Left ventricle myocardium inferior (tissue), 1 donor: ENCODE measurements around the gene PFKFB4. TPM values are rescaled to one million over a fixed set of nuclear protein-coding genes. Genes with fewer than 3 reads are reported as not detected.

Source experiments
- DNase-seq: peaks from one replicate; pipeline ENCODE4 v3.0.0-alpha.2; 2020
- H3K27ac ChIP-seq: fragments of 200-600 bp; replicated peaks from 2 replicates; pipeline ENCODE4 v1.8.0; 2021
- H3K27me3 ChIP-seq: fragments of 200-600 bp; 2 replicates; pipeline ENCODE4 v1.8.0; 2021; ENCODE audit warnings: low read depth
- H3K36me3 ChIP-seq: fragments of 200-600 bp; 2 replicates; pipeline ENCODE4 v1.8.0; 2021
- H3K4me1 ChIP-seq: fragments of 200-600 bp; 2 replicates; pipeline ENCODE4 v1.8.0; 2021
- H3K4me3 ChIP-seq: fragments of 200-600 bp; 2 replicates; pipeline ENCODE4 v1.8.0; 2021; ENCODE audit warnings: mild to moderate bottlenecking, moderate library complexity
- H3K9me3 ChIP-seq: fragments of 200-600 bp; replicated peaks from 2 replicates; pipeline ENCODE4 v1.8.0; 2021
- intact Hi-C: fragments of 100-400 bp; cut with micrococcal nuclease; formaldehyde crosslinking; loops from one replicate; pipeline ENCODE4 v1.11.0; 2022
- total RNA-seq: library from RNA; stranded (reverse); fragmentation: NEBNext Ultra II Directional; extraction: Animal tissue kit (Norgen Biotek cat#: 25700); gene quantifications from one replicate; pipeline ENCODE4 v1.2.1, GENCODE V29; 2021
- TF ChIP-seq, protein P1 (sequence below): fragments of 200-600 bp; IDR thresholded peaks from 2 replicates; pipeline ENCODE4 v1.8.0; 2021; ENCODE audit warnings: antibody characterized with exemption, mild to moderate bottlenecking, borderline replicate concordance
- donor health status: DM: no; HTN: yes; CAD: no; lungs with severe emphysema.

Gene PFKFB4
- total RNA-seq, 1 donor from 2014 or later = 1.5 TPM

DNA sequence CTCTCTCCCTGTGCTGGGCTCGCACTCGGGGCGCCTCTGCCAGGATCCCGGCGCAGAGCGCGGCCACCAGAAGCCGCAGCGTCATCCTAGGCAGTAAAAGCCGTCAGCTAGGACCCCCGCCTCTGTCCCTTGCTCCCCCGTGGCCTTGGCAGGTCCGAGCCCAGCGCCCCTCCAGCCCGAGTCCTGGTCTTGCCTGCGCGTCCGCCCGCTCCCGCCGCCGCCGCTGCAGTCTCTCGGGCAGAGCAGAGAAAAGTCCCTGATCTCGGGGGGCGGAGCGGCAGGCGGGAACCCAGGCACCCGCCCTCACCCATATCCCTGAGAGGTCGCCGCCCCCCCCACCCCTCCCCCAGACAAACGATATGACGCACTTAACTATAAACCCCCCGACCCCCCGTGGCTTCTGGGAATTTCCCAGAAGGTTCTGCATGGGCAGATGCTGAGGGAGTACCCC is 38.5 kb upstream of the PFKFB4 start, which contains the start of gene COL7A1:
TSS of gene COL7A1 (minus strand) at position 255 of the 451 bp plus-strand sequence. CDS start at position 85, 170 bp downstream.
- Histone ChIP-seq H3K36me3 (peaks cover 21% of the 10 kb centered on the region), H3K4me1 (peaks cover 59% of the 10 kb centered on the region), H3K27ac (peak within 1 kb of the TSS; percentile 95), H3K9me3 (no peaks in the 10 kb centered on the region), H3K27me3 (peaks cover 10% of the 10 kb centered on the region), H3K4me3 (peak within 1 kb of the TSS; percentile 55)
- DNase-seq = no peak
- TF ChIP-seq, protein P1, sequence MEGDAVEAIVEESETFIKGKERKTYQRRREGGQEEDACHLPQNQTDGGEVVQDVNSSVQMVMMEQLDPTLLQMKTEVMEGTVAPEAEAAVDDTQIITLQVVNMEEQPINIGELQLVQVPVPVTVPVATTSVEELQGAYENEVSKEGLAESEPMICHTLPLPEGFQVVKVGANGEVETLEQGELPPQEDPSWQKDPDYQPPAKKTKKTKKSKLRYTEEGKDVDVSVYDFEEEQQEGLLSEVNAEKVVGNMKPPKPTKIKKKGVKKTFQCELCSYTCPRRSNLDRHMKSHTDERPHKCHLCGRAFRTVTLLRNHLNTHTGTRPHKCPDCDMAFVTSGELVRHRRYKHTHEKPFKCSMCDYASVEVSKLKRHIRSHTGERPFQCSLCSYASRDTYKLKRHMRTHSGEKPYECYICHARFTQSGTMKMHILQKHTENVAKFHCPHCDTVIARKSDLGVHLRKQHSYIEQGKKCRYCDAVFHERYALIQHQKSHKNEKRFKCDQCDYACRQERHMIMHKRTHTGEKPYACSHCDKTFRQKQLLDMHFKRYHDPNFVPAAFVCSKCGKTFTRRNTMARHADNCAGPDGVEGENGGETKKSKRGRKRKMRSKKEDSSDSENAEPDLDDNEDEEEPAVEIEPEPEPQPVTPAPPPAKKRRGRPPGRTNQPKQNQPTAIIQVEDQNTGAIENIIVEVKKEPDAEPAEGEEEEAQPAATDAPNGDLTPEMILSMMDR = no peak
- intact Hi-C loops = no loop called here

DNA sequence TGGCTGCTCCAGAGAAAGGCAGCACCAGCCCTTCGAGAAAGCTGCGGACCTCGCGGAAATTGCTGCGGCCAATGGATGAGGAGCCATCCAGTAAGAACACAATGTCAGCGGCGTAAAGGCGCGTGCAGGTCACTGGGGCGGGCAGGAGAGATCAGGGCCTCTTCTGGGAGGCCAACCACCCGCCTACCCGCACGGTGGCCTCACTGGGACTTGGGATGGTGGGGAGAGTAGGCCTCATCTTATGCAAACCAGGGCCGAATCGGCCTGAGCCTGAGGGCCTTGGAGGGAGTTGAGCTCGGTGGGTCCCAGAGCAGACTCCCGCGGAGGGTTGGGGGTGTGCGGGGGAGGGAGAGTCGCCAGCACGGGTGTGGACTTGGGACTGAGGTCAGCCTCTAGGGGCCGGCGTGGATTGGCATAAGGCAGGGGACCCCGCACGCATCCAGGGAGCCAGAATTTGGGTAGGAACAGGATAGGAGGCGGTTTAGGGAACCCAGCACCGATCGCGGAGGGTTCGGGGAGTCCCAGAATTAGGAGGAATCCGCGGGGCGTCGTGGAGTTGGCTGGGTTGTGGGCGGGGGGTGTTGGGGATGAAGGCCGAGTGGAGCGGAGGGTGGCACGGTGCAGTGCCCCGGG is 37.9 kb upstream of the PFKFB4 start:
- Histone ChIP-seq H3K27me3 (peaks cover 10% of the 10 kb centered on the region), H3K9me3 (no peaks in the 10 kb centered on the region), H3K4me1 (peaks cover 53% of the 10 kb centered on the region), H3K4me3 (peak overlapping the region; percentile 55), H3K36me3 (peaks cover 16% of the 10 kb centered on the region), H3K27ac (no peak overlapping the region)
- DNase-seq = no peak
- intact Hi-C loops = no loop called here
- TF ChIP-seq, protein P1 = no peak

DNA sequence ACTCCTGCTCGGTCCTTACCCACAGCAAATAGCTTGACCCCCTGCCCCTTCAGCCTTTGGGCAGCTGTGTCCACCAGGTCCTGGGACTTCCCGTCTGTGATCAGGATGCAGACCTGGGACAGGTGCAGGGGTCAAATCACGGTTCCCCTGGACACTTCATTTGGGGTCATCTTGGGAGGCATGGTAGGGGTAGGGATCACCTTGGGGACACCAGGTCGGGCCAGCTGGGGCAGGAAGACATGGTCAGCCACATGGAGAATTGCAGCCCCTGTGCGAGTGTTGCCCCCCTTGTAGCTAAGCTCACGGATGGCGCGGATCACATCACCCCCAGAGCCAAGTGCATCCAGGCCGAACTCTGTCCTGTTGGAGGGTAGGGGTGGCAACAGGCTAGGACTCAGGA is 36.7 kb upstream of the PFKFB4 start:
- intact Hi-C loops = no loop called here
- TF ChIP-seq, protein P1 = no peak
- peaks cover 41% of the 10 kb centered on the region for H3K4me1 ChIP-seq

GRCh38 chr3:48592519-48593087 is 36.0 kb upstream of the PFKFB4 start:
- H3K4me3 ChIP-seq = no peak overlapping the region
- no peak for DNase-seq
- peaks cover 10% of the 10 kb centered on the region for H3K27me3 ChIP-seq
- peaks cover 34% of the 10 kb centered on the region for H3K4me1 ChIP-seq
- TF ChIP-seq, protein P1 = no peak
- intact Hi-C loops = no loop called here
- no peaks in the 10 kb centered on the region for H3K9me3 ChIP-seq
- H3K27ac ChIP-seq = no peak overlapping the region
- peaks cover 16% of the 10 kb centered on the region for H3K36me3 ChIP-seq

More for the DNA sequence above, 36.7 kb upstream of the PFKFB4 start:
- Histone ChIP-seq H3K27ac (no peak overlapping the region), H3K4me3 (no peak overlapping the region), H3K27me3 (peaks cover 10% of the 10 kb centered on the region), H3K36me3 (peaks cover 14% of the 10 kb centered on the region), H3K9me3 (no peaks in the 10 kb centered on the region)
- no peak for DNase-seq

- Histone ChIP-seq H3K27ac (no peak overlapping the region), H3K27me3 (peaks cover 10% of the 10 kb centered on the region), H3K36me3 (peaks cover 22% of the 10 kb centered on the region), H3K4me3 (no peak overlapping the region), H3K4me1 (peaks cover 28% of the 10 kb centered on the region), H3K9me3 (no peaks in the 10 kb centered on the region)
- DNase-seq = no peak
- TF ChIP-seq, protein P1 = no peak
- intact Hi-C loops = no loop called here
Measured at GRCh38 chr3:48591886-48592518, 35.4 kb upstream of the PFKFB4 start.
